Loucy (cell line): ENCODE measurements around the gene CCDC167.

Experiments
- CTCF ChIP-seq: fragments of 200-600 bp; sonication (generic); conservative IDR thresholded peaks from 2 replicates; pipeline ENCODE4 v1.5.1; 2014; ENCODE audit warnings: mild to moderate bottlenecking, antibody characterized with exemption, low read length
- EZH2phosphoT487 ChIP-seq: fragments of 200-600 bp; IDR thresholded peaks from 2 replicates; pipeline ENCODE4 v1.6.1; 2018; ENCODE audit warnings: antibody characterized with exemption, mild to moderate bottlenecking, moderate library complexity, borderline replicate concordance

DNA sequence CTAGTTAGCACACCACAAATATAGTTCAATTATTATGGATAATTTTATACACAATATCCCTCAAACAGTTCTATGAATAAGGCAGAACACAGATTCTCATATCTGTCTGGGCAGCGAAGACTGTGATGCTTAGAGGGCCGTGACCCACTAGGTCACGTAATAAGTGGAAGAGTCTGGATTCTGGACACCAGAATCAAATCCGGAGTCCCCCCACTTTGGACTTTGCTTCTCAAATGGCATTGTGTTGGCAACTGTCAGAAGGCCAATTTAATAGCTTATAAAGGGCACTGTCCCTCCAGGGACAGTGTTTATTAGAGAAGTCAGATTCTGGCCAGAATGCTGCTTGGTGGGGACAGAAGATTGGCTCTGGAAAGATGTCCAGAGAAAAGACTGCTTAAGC is 6.8 kb upstream of the CCDC167 start:
- no peak for TF ChIP-seq CTCF
- no peak for TF ChIP-seq EZH2phosphoT487
